ENCODE results near the gene CCDC134. TPM values are rescaled to one million over a fixed set of nuclear protein-coding genes. Genes with fewer than 3 reads are reported as not detected.

Gene CCDC134
- total and polyA plus RNA-seq, 9 of the 15 experiments (the other 6 are each of a cell fraction or from before 2014, with no cell fraction given), result 0.56 to 11.9 (median 5.3) TPM

GRCh38 chr22:41846268-41846987, 45.9 kb downstream of the CCDC134 start:
- H3K9me3 ChIP-seq (replicated peaks; ENCODE audit: control insufficient read depth, insufficient read depth, low read depth, low read length), result no peaks in the 10 kb centered on the region
- BruUV-seq (replicated peaks), result no TSS peak
- TF ChIP-seq FIP1L1 (IDR thresholded peaks at IDR 0.05; ENCODE audit: low read depth, low read length, poor library complexity, severe bottlenecking), result no peak
- no peak for TF ChIP-seq POLR2H (tag; IDR thresholded peaks at IDR 0.05; ENCODE audit: low read depth)
- TF ChIP-seq EP300 (IDR thresholded peaks at IDR 0.05; ENCODE audit: low read length), result no peak
- no peak for TF ChIP-seq NUFIP1 (IDR thresholded peaks at IDR 0.05; ENCODE audit: partially characterized antibody)
- TF ChIP-seq CHD4 (IDR thresholded peaks at IDR 0.05; ENCODE audit: insufficient read depth, insufficient replicate concordance, low read depth, low read length, poor library complexity, severe bottlenecking), result no peak
- no peak for TF ChIP-seq TAF15 (IDR thresholded peaks at IDR 0.05; ENCODE audit: low read depth, low read length)
- TF ChIP-seq NFRKB (IDR thresholded peaks at IDR 0.05; ENCODE audit: low read depth), result no peak
- no peak for TF ChIP-seq SOX6 (IDR thresholded peaks at IDR 0.05)
- TF ChIP-seq, protein P1, sequence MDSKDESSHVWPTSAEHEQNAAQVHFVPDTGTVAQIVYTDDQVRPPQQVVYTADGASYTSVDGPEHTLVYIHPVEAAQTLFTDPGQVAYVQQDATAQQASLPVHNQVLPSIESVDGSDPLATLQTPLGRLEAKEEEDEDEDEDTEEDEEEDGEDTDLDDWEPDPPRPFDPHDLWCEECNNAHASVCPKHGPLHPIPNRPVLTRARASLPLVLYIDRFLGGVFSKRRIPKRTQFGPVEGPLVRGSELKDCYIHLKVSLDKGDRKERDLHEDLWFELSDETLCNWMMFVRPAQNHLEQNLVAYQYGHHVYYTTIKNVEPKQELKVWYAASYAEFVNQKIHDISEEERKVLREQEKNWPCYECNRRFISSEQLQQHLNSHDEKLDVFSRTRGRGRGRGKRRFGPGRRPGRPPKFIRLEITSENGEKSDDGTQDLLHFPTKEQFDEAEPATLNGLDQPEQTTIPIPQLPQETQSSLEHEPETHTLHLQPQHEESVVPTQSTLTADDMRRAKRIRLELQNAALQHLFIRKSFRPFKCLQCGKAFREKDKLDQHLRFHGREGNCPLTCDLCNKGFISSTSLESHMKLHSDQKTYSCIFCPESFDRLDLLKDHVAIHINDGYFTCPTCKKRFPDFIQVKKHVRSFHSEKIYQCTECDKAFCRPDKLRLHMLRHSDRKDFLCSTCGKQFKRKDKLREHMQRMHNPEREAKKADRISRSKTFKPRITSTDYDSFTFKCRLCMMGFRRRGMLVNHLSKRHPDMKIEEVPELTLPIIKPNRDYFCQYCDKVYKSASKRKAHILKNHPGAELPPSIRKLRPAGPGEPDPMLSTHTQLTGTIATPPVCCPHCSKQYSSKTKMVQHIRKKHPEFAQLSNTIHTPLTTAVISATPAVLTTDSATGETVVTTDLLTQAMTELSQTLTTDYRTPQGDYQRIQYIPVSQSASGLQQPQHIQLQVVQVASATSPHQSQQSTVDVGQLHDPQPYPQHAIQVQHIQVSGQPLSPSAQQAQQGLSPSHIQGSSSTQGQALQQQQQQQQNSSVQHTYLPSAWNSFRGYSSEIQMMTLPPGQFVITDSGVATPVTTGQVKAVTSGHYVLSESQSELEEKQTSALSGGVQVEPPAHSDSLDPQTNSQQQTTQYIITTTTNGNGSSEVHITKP (IDR thresholded peaks at IDR 0.05; ENCODE audit: partially characterized antibody), result no peak
- no peak for TF ChIP-seq MAFF (IDR thresholded peaks at IDR 0.05; ENCODE audit: low read length)
- TF ChIP-seq TCF7L2 (IDR thresholded peaks at IDR 0.05; ENCODE audit: low read depth, low read length), result no peak
- 0 out of 2 replicates have a peak, but pooled peaks have one; percentile 2 for TF ChIP-seq MTA3 (IDR thresholded peaks at IDR 0.05; ENCODE audit: borderline replicate concordance)
- no peak for TF ChIP-seq ZNF24 (IDR thresholded peaks at IDR 0.05)
- TF ChIP-seq MITF (IDR thresholded peaks at IDR 0.05), result no peak
- TF ChIP-seq DEAF1 (CRISPR knock-in tag; IDR thresholded peaks at IDR 0.05), result no peak

More at GRCh38 chr22:41846268-41846987, 45.9 kb downstream of the CCDC134 start:
- ChIA-PET CTCF (ENCODE audit: low intra/inter-chr PET ratio) (no interaction called here), POLR2A (interaction anchor here (0.6 to 5.1 kb wide), 5 partner anchors 10 to 71 kb away, joined by 3 to 34 read pairs (median 4); partner anchors contain the start of gene SREBF2)
- Histone ChIP-seq H2AFZ (ENCODE audit: low read depth, low read length) (no peak overlapping the region), H3K4me1 (replicated peaks in 1 of 2; ENCODE audit: control insufficient read depth in 2 of 2, insufficient read depth in 2 of 2, low read length in 2 of 2) (peaks cover 22 to 57% of the 10 kb centered on the region in 2 experiments), H3K36me3 (ENCODE audit: control insufficient read depth, insufficient read depth, low read length) (peaks cover 48% of the 10 kb centered on the region), H4K20me1 (replicated peaks; ENCODE audit: control insufficient read depth, insufficient read depth, low read length) (peaks cover 54% of the 10 kb centered on the region), H3K27ac (ENCODE audit: extremely low read depth, low read depth, low read length) (peak overlapping the region; percentile 59), H3K9me1 (ENCODE audit: control insufficient read depth, insufficient read depth, low read length) (peaks cover 20% of the 10 kb centered on the region), H3K4me2 (ENCODE audit: insufficient read depth, low read length) (peak overlapping the region; percentile 57), H3K9ac (ENCODE audit: insufficient read depth in 1 of 2, low read depth in 2 of 2, low read length in 2 of 2) (peak overlapping the region in 1 of 2 experiments; percentile 17; a peak in 1 of 4 replicates), H3K79me2 (ENCODE audit: control insufficient read depth, insufficient read depth, low read length) (peaks cover 97% of the 10 kb centered on the region), H3K27me3 (ENCODE audit: control insufficient read depth in 2 of 2, insufficient read depth in 2 of 2, low read length in 2 of 2) (no peaks in the 10 kb centered on the region), H3K4me3 (no peak overlapping the region)
- no peak for ATAC-seq
- intact Hi-C loops (cut with micrococcal nuclease), result no loop called here
- FAIRE-seq, result no peak
- in situ Hi-C loops (cut with MboI), result no loop called here
- DNase-seq (ENCODE audit: extremely low read depth in 1 of 4, low spot score in 3 of 4), result peak in 3 of 4 experiments; percentile 16 to 66 (median 62)
- 26% methylated on average over 8 of the region's 10 CpGs for WGBS (ENCODE audit: insufficient coverage, low coverage, missing lambda C conversion rate)

All from K562 (cell line).